ENCODE measurements around the gene C18orf63.
A peak's percentile ranks its signal among the peaks of the same experiment; 100 is the strongest.

C18orf63 gene

DNA sequence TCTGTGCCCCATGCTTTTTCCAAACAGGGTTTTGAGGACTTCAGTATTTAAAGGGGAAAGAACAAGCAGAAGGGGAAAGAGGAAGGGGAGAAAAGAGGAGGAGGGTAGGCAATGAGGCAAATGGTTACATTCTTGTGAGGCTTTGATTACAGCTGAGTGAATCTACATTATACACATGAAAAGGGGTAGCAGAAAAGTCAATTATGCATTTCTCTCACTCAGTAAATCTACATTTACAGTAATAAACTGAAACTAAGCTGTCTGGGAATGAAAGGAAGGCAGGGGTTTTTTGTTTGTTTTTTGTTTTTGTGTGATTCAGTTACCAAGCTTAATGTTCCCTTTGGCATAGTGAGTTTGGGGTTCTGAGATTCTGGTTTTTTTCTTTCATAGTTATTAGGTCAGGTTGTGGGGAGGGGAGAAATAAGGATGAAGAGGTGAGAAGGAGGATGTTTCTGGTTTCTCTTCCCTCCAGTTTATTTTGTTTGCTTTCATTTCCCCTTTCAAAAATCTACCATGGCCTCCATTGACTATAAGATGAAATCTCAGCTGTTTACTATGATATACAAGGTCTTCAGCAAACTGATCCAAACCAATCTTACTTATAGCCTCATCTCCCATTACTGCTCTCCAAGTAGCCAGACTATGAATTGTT, 18.7 kb downstream of the C18orf63 start:
- TF ChIP-seq, protein P1, sequence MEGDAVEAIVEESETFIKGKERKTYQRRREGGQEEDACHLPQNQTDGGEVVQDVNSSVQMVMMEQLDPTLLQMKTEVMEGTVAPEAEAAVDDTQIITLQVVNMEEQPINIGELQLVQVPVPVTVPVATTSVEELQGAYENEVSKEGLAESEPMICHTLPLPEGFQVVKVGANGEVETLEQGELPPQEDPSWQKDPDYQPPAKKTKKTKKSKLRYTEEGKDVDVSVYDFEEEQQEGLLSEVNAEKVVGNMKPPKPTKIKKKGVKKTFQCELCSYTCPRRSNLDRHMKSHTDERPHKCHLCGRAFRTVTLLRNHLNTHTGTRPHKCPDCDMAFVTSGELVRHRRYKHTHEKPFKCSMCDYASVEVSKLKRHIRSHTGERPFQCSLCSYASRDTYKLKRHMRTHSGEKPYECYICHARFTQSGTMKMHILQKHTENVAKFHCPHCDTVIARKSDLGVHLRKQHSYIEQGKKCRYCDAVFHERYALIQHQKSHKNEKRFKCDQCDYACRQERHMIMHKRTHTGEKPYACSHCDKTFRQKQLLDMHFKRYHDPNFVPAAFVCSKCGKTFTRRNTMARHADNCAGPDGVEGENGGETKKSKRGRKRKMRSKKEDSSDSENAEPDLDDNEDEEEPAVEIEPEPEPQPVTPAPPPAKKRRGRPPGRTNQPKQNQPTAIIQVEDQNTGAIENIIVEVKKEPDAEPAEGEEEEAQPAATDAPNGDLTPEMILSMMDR (IDR thresholded peaks at IDR 0.05; ENCODE audit: insufficient read depth, low read depth, low read length, missing control alignments): no peak
- peak; percentile 6 for DNase-seq (ENCODE audit: low read depth)
- H3K4me3 ChIP-seq (ENCODE audit: low read depth, low read length): no peak overlapping the region

DNA sequence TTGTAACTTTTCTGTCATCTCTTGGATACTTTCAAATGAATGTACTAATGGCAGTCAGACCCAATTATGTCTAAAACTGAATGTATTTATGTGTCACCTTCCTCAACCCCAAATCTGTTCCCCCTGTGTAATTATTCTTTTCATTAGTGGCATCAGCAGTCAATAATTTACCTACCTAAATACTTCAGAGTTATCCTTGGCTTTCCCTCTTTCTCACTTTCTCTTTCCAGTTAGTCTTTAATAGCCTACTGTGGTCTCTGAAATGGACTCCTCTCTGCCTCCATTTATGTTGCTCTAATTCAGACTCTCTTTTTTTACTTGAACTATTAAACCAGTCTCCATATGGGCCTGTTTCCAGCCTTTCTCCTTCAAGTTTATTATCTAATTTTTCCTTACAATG, 21.0 kb downstream of the C18orf63 start:
- TF ChIP-seq, protein P1 (IDR thresholded peaks at IDR 0.05; ENCODE audit: insufficient read depth, low read depth, low read length, missing control alignments): no peak
- DNase-seq (ENCODE audit: low read depth): no peak
- no peak overlapping the region for H3K4me3 ChIP-seq (ENCODE audit: low read depth, low read length)

DNA sequence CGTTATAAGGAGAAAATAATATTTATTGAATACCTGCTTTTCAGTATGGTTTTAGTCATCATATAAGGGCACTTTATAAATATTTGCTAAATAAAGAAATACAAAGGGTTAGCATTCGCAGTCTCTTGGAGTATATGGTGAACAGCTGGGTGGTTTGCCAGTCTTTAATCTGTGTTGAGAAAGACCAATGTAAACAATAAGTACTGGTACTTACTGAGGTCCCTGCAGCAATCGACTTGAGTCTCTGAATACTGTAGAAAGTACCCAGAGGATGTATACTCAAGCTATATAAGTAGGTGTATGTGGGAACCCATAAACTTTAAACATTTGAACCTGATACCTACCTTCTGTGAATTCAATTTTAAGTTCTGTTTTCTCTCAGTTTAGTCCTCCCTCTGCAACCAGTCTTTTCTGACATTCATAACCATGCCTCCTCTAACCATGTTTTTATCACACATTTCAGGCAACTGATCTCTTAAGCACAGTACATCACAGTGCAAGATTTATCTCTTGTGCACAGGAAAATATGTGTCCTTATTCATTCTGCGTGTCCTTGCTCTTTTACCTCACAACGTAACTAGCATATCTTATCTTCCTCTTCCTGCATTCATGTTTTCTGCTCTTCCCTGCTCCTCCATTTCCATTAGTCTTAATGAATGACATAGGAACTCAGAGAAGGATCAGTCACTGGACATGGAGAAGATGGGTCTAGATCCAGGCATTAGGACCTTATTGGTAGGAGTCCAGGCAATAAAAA, 21.7 kb downstream of the C18orf63 start:
- TF ChIP-seq, protein P1 (IDR thresholded peaks at IDR 0.05; ENCODE audit: insufficient read depth, low read depth, low read length, missing control alignments): no peak
- DNase-seq (ENCODE audit: low read depth): no peak
- no peak overlapping the region for H3K4me3 ChIP-seq (ENCODE audit: low read depth, low read length)

DNA sequence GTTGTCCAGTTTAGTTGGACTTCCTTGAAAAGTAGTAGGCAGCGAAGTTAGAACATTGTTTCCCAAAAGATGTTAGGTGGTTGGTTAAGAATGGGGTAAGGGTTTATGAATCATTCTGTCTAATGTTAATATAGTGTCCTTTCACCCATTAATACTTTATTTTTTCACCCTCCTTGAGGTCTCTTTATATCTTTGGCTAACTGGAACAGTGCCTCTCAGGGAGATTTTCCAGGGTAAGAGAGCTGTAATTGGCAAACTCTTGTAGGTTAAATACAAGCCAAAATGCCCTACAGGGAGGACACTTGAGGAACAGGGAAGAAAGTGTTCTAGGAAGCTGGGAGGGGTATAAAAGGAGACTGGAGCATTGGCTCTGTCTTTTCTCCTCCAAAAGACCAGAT, 22.3 kb downstream of the C18orf63 start:
- TF ChIP-seq, protein P1 (IDR thresholded peaks at IDR 0.05; ENCODE audit: insufficient read depth, low read depth, low read length, missing control alignments): no peak
- DNase-seq (ENCODE audit: low read depth): no peak
- H3K4me3 ChIP-seq (ENCODE audit: low read depth, low read length): no peak overlapping the region

DNA sequence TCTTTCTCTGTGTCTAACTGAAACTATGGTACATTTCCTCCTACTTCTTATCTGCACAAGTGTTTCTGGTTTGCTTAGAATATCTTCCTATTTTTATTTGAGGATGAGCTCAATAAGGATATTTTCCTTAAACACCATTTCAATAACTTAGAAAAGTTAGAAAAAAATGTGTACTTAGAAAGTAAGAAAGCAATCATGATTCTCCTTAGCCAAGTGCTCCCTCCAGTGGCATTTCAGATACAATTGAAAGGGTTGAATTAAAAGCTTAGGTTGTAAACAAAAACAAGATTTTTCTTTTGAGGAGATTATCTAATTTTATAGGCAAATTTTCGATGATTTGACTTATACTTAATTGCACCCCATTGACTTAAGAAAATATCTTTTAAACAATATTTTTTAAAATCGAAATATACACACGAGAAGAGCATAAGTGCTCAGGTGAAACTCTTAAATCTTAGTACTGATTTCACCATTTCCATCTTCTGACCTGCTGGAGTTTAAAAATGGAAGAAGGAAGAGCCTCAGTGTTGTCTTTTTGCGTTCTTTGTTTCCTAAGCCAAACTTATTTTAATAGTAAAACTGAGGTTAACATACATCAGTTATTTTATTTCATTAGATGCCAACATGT, 26.9 kb downstream of the C18orf63 start:
- DNase-seq (ENCODE audit: low read depth): peak; percentile 63
- TF ChIP-seq, protein P1 (IDR thresholded peaks at IDR 0.05; ENCODE audit: insufficient read depth, low read depth, low read length, missing control alignments): peak; percentile 37

DNA sequence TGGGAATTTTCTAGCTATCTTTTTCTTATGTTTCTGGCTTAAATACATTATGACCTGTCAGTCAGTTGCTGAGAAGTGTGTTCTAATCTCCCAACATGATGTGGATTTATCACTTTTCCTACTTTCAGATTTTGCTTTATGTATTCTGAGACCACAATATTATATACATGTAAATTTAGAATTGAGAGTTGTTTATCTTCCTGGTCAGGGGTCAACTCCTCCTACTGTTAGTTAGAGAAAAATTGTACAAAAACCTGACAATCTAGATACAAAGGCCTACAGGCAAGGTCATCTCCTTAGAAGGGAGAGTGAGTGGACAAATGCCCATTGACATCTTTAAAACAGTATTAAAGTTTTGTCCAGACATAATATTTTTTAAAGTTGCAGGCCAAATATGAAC, 30.6 kb downstream of the C18orf63 start:
- DNase-seq (ENCODE audit: low read depth): no peak
- TF ChIP-seq, protein P1 (IDR thresholded peaks at IDR 0.05; ENCODE audit: insufficient read depth, low read depth, low read length, missing control alignments): no peak
- no peak overlapping the region for H3K4me3 ChIP-seq (ENCODE audit: low read depth, low read length)

More for the DNA sequence above, 26.9 kb downstream of the C18orf63 start:
- no peak overlapping the region for H3K4me3 ChIP-seq (ENCODE audit: low read depth, low read length)
